Measurements from ENCODE around the gene KCNG2.
"Not testable (repeated sequence)": the region's sequence is repeated elsewhere in the genome, so short reads cannot be mapped to it uniquely, and the experiment has no call there.

The KCNG2 gene

GRCh38 chr18:79855147-79855933, 57.6 kb downstream of the KCNG2 start:
- FAIRE-seq: no peak

- no peak for FAIRE-seq
These were observed 58.6 kb downstream of the KCNG2 start for GRCh38 chr18:79856119-79857007.

GRCh38 chr18:79857082-79857671, 59.4 kb downstream of the KCNG2 start:
- FAIRE-seq: no peak

- FAIRE-seq: no peak
These were observed 61.6 kb downstream of the KCNG2 start for GRCh38 chr18:79859314-79859713.

GRCh38 chr18:79861687-79862086, 63.9 kb downstream of the KCNG2 start:
- no peak for FAIRE-seq

GRCh38 chr18:79862562-79862961, 64.8 kb downstream of the KCNG2 start:
- FAIRE-seq: no peak

- no peak for FAIRE-seq
These were observed 65.6 kb downstream of the KCNG2 start for GRCh38 chr18:79863161-79864005.

GRCh38 chr18:79864006-79864725, 66.4 kb downstream of the KCNG2 start:
- no peak for FAIRE-seq

- not testable (repeated sequence) for FAIRE-seq
These were observed 67.2 kb downstream of the KCNG2 start for GRCh38 chr18:79864955-79865354.

- not testable (repeated sequence) for FAIRE-seq
These were observed 68.2 kb downstream of the KCNG2 start for GRCh38 chr18:79865951-79866350.

GRCh38 chr18:79866889-79867574, 69.3 kb downstream of the KCNG2 start:
- FAIRE-seq: no peak

- no peak for FAIRE-seq
These were observed 69.9 kb downstream of the KCNG2 start for GRCh38 chr18:79867666-79868065.

GRCh38 chr18:79868168-79868784, 70.5 kb downstream of the KCNG2 start:
- no peak for FAIRE-seq

- FAIRE-seq: no peak
These were observed 71.2 kb downstream of the KCNG2 start for GRCh38 chr18:79868811-79869541.

GRCh38 chr18:79869591-79870300, 72.0 kb downstream of the KCNG2 start:
- FAIRE-seq: no peak

- FAIRE-seq: no peak
These were observed 72.7 kb downstream of the KCNG2 start for GRCh38 chr18:79870301-79871025.

GRCh38 chr18:79871026-79871390, 73.3 kb downstream of the KCNG2 start:
- FAIRE-seq: no peak

GRCh38 chr18:79871481-79872091, 73.8 kb downstream of the KCNG2 start:
- no peak for FAIRE-seq
